Measurements from ENCODE around the gene SLC9C1. TPM values are rescaled to one million over a fixed set of nuclear protein-coding genes. Genes with fewer than 3 reads are reported as not detected.

The SLC9C1 gene
- total RNA-seq, 3 donors from 2014 or later = 0.34 to 0.96 (median 0.51) TPM

DNA sequence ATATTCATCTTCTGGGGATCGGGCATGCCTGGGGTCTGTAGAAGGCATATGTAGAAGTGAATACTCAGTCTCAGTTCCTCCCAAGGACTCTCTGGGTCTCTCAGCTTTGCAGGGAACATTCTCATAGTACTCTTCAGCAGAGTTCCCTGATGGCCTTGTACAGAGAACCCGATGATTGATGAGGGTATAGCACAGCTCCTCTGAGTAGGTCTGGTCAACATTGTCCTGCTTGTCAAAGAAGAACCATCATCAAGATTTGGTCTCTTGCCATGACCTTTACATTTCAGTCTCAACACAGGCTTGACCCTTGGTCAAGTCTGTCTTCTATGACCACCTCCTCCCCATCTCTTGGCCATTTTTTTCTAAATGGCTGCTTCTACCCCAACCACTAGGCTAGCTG lies 170.5 kb downstream of the SLC9C1 start:
- no peaks in the 10 kb centered on the region for H3K9me3 ChIP-seq
- ATAC-seq (no peak), DNase-seq (no peak)
- H3K4me3 ChIP-seq = no peak overlapping the region
- no peaks in the 10 kb centered on the region for H3K4me1 ChIP-seq (ENCODE audit: low read depth)
- intact Hi-C loops (cut with DNase I, micrococcal nuclease) = no loop called here
- no peaks in the 10 kb centered on the region for H3K36me3 ChIP-seq (ENCODE audit: low read depth)
- TF ChIP-seq, protein P1, sequence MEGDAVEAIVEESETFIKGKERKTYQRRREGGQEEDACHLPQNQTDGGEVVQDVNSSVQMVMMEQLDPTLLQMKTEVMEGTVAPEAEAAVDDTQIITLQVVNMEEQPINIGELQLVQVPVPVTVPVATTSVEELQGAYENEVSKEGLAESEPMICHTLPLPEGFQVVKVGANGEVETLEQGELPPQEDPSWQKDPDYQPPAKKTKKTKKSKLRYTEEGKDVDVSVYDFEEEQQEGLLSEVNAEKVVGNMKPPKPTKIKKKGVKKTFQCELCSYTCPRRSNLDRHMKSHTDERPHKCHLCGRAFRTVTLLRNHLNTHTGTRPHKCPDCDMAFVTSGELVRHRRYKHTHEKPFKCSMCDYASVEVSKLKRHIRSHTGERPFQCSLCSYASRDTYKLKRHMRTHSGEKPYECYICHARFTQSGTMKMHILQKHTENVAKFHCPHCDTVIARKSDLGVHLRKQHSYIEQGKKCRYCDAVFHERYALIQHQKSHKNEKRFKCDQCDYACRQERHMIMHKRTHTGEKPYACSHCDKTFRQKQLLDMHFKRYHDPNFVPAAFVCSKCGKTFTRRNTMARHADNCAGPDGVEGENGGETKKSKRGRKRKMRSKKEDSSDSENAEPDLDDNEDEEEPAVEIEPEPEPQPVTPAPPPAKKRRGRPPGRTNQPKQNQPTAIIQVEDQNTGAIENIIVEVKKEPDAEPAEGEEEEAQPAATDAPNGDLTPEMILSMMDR (IDR thresholded peaks at IDR 0.05) = no peak

DNA sequence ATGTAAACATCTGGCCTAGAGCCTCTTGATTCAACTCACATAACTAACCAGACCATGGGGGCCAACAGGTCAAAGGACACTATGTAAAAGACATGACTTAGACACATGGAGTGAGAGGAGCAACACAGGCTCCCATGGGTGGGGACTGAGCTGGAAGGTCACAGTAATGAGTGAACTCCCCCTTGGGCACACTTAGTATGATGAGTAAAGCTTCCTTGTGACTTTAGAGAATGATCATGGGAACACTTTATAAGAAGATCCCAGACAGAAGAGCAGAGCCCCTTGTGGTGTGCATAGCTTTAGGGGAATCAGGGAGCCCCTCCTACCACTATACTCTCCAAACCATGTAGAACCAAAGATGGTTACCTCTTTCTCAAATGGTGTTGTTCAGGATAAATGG lies 171.1 kb downstream of the SLC9C1 start:
- intact Hi-C loops (cut with DNase I, micrococcal nuclease) = no loop called here

GRCh38 chr3:112121577-112122547 lies 172.2 kb downstream of the SLC9C1 start:
- DNase-seq = no peak
- TF ChIP-seq, protein P1 (IDR thresholded peaks at IDR 0.05) = no peak
- no peaks in the 10 kb centered on the region for H3K36me3 ChIP-seq (ENCODE audit: low read depth)
- intact Hi-C loops (cut with DNase I, micrococcal nuclease) = no loop called here
- no peaks in the 10 kb centered on the region for H3K9me3 ChIP-seq
- no peak overlapping the region for H3K4me3 ChIP-seq
- no peaks in the 10 kb centered on the region for H3K4me1 ChIP-seq (ENCODE audit: low read depth)
- no peak for ATAC-seq

More for the DNA sequence above, 171.1 kb downstream of the SLC9C1 start:
- no peaks in the 10 kb centered on the region for H3K4me1 ChIP-seq (ENCODE audit: low read depth)
- ATAC-seq = no peak
- TF ChIP-seq, protein P1 (IDR thresholded peaks at IDR 0.05) = no peak
- no peaks in the 10 kb centered on the region for H3K9me3 ChIP-seq
- H3K4me3 ChIP-seq = no peak overlapping the region
- H3K36me3 ChIP-seq (ENCODE audit: low read depth) = no peaks in the 10 kb centered on the region
- no peak for DNase-seq

- no peak for ATAC-seq
- intact Hi-C loops (cut with DNase I, micrococcal nuclease) = no loop called here
- no peak for DNase-seq
- Histone ChIP-seq H3K4me1 (ENCODE audit: low read depth) (no peaks in the 10 kb centered on the region), H3K9me3 (no peaks in the 10 kb centered on the region), H3K4me3 (no peak overlapping the region), H3K36me3 (ENCODE audit: low read depth) (no peaks in the 10 kb centered on the region)
- TF ChIP-seq, protein P1 (IDR thresholded peaks at IDR 0.05) = no peak
Observed at GRCh38 chr3:112119962-112120836, 173.8 kb downstream of the SLC9C1 start.

- TF ChIP-seq, protein P1 (IDR thresholded peaks at IDR 0.05) = no peak
Observed at GRCh38 chr3:112117841-112118571, 176.0 kb downstream of the SLC9C1 start.

More at GRCh38 chr3:112117841-112118571, 176.0 kb downstream of the SLC9C1 start:
- no peaks in the 10 kb centered on the region for H3K9me3 ChIP-seq
- ATAC-seq (peak; percentile 30), DNase-seq (peak in 1 of 3 donors; percentile 27)
- no peaks in the 10 kb centered on the region for H3K36me3 ChIP-seq (ENCODE audit: low read depth)
- no peaks in the 10 kb centered on the region for H3K4me1 ChIP-seq (ENCODE audit: low read depth)
- intact Hi-C loops (cut with DNase I, micrococcal nuclease) = no loop called here
- H3K4me3 ChIP-seq = no peak overlapping the region

All from mucosa of descending colon (tissue), 3 donors.